NCI-H69 (cell line): ENCODE data around the gene HS6ST3.

ENCODE experiments used
- DNase-seq: peaks from one replicate; lab custom pipeline; 2025; lab: John Stamatoyannopoulos, UW

HS6ST3 gene

DNA sequence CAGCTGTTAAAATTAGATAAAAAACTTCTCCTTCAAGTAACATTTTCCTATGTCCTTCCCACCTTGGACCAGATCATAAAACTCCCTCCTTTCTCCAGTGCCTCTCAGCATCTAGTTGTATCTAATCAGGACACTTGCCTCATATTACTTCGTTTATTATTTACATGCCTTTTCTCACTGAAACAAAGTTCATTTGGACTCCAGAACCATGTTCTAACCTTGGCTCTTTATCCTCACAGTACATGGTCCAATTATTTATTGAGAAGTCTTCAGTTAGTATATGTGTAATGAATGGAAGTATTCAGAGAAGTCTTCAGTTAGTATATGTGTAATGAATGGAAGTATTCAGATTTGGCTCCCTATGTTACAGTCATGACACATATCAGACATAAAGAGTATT, 561.7 kb downstream of the HS6ST3 start:
- DNase-seq, result no peak

DNA sequence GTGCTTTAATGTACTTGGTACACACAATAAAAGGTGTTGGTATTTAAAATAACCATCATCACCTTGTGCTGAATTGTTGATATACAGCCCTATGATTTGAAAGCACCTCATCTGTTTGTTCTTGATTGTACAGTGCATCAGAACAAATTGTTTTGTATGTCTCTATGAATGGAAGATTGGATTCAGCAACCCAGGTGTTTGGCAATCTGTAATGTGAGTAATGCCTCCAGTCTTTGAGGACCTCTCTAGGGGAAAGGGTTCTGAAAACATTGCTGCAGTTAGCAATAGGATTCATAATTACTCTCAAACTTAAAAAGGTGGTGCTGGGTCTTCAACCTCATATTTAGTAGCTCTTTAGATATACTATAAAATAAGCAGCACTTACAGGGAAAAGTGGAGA, 562.6 kb downstream of the HS6ST3 start:
- DNase-seq, result no peak

DNA sequence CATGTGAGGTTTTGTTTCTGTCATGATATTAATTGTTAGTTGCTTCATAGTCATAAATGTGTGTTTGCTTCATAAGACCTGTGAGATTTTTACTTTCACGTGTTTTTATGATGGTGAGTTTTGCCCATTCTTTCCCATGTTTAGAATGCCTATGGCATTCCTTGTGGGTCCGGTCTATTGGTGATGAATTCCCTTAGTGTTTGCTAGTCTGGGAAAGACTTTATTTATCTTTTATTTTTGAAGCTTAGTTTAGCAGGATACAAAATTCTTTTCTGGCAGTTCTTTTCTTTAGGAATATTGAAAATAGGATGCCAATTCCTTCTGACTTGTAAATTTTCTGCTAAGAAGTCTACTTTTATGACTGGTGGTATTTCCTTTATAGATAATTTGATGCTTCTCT, 571.7 kb downstream of the HS6ST3 start:
- DNase-seq, result no peak

DNA sequence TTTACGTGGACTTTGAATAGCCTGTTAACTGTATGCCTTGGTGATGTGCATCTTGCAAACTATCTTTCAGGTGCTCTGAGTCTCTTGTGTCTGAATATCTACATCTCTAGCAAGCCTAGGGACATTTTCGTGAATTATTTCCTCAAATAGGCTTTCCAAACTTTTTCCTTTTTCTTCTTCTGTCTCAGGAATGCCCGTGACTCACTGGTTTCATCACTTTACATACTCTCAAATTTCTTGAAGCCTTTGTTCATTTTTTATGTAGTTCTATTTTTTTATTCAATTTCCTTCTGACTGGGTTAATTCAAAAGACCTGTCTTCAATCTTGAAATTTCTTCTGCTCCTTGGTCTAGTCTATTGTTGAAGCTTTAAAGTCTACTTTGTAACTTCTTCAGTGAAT, 572.1 kb downstream of the HS6ST3 start:
- no peak for DNase-seq

DNA sequence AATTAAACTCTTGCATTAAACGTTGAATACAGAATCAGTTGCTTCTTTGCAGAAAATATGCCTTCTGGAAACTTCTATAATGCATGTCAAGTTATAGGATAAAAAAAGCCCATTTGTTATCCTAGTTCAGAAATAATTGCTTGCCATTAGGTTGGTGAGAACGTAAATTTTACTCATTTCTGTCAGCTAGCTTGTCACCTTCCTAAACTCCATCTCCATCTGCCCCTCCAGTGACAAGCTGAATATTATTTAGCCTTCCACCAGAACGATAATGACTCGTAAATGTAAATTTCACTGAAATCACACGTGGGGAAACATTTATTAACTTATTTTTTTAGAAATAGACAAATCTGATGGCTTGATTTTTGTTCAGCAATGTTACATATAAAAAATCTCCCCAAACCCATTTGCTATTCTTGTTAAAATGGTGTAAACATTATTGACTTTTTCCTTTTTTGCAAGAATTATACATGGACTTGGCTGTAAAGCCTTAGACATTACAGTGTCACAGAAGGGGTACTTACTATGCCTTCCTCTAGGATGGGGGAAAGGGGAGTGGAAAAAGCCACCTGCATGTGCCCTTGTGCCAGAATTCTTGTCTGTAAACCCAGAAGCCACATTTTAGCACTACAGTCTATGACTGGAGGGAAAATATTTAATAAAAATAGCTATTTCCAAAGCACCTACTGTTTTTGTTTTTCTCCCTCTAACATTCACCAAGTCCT, 577.5 kb downstream of the HS6ST3 start:
- no peak for DNase-seq

DNA sequence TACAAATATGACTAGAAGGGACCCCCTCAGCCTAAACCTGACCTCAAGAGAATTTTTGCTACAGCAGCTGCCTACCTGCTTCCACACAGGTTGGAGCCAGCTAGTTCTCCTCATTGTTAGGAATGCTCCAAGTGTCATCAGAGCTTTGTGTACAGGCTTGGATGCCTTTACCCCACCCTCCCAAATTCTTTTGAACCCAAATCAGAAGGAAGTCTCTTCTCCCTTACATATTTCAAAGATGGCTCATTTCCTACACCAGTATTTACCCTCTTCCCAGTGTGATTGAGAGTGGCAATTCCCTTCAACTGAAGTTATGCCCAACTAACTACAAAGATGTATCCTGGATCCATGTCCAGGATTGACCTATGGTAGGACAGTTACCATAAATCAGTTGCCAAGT, 581.2 kb downstream of the HS6ST3 start:
- DNase-seq, result no peak

DNA sequence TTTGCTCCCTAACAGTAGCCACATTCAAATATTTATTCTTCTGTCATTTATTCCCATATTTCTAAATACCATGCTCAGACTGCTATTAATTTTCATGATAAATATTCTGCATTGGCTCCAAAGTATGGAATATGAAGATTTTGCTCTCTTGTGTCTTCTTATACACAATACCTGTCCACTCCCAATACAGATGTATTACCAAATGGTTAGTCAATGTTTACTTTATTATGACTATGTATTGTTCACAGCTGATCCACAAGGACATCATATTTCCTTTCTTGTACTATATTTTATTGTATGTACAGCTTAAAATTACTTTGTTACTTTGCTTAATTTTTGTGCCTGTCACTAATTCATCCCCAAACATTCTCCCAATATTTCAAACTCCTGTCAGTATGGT, 582.1 kb downstream of the HS6ST3 start:
- DNase-seq, result no peak

DNA sequence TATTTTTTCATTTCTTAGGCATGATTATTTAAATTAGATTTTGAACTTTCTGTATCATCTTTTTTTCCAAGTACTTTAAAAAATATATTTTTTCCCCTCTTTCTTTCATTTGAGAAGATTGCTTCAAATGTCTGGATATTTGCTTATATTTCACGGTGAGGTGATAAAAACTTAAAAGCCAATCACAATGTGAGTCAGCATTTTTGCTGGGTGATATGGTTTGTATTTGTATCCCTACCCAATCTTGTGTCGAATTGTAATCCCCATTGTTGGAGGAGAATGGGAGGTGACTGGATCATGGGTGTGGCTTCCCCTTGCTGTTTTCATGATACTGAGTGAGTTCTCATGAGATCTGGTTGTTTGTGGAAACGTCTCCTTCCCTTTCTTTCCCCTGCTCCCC, 583.9 kb downstream of the HS6ST3 start:
- no peak for DNase-seq

DNA sequence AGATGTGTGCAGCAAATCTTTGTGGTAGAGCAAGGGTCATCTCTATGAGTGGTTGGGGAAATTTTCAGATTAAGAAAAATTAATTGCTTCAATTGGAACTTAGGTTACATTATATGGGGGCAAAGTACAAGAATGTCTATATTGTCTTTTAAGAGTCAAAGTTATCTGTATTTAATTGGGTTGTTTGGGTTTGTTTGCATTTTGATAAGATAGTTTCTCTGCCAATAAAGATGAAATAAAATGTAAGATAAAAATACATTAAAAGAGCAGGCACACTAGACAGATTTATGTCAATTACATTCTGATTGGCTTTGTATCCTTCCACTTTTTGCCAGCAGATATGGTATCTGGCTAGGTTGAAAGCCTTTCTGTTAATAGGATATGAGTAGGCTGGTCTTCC, 587.1 kb downstream of the HS6ST3 start:
- DNase-seq, result no peak

DNA sequence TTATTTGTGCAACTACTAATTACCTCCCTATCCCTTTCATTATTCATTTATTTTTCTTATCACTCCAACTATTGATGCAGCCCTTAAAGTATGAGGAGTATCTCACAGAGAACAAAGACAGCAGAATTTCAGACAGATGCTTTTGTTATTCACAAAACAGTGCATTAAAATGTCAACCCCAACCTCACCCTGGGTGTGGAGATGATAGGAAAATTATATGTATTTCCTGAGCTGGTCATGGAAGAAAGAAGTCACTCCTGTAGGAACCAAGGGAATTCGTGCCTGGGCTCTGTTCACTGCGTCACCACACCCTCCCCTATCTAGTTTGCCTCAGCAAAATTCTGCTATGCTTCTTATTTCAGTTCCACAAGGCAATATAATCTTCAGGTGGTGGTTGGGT, 588.9 kb downstream of the HS6ST3 start:
- DNase-seq, result no peak

DNA sequence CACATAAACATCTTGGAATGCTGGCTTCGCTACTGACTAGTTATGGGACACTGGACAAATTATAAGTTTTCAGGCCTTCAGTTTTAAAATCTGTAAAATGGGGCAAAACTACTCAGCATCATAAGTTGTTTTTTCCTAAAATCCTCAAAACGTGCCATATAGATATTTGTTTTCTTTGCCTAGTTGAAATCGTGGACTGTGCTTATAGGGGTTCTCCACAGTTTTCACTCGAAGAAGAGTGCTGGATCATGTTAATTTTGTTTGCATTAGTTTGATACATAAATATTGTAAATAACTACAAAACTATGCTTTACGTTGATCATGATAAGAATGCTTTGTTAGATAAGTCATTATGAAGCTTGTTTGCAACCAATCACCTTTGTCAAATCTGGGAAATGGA, 591.0 kb downstream of the HS6ST3 start:
- no peak for DNase-seq

DNA sequence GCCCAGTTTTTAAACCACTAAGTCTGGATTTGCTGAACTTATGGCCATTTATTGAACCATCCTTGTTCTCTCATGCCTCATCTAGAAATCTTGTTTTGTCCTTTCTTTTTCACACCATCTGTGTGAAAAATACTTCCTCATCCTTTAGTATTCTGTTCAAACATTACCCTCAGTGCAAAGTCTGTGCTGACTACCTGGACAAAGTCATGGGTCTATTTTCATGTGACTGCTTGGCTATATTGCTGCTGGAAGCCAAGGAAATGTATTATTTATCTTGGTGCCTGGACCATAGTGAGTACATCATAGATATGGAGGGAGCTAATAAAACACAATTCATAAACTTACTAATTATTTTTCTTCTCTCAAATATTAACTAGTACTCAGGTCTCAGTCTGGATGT, 591.9 kb downstream of the HS6ST3 start:
- DNase-seq, result no peak

DNA sequence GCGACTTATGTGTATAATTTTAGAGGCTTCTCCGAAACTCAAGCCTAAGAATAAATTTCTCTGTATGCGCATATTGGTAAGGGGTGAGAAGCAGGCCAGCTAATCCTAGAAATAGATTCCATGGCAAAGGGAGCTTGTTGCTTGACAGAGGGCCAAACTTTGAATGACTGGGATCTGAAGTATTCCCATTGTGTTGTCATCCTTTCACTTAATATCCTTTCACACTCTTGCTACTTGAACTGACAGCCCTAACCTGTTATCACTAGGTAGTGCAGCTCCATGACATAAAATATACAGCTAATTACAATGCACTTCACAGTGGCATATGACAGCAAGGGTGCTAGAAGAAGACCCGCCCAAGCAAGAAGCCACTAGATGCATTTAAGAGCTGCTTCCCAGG, 594.6 kb downstream of the HS6ST3 start:
- DNase-seq, result no peak

DNA sequence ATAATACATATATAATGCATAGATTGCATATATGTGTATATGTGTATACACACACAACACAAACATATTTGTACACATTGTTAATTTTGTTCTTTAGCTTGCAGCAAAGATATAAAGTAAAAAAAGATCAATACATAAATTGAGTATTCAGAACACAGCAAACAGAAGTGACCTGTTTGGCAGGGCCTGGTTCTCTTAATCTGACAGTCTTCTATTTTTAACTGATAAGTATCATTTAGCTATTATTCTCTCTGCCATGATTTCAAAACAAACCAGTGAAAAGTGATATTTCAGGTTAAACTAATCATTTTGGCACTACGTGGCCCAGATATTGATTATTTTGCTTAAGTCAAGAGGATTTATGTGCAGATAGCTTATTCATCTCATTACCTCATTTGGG, 595.0 kb downstream of the HS6ST3 start:
- DNase-seq, result no peak

DNA sequence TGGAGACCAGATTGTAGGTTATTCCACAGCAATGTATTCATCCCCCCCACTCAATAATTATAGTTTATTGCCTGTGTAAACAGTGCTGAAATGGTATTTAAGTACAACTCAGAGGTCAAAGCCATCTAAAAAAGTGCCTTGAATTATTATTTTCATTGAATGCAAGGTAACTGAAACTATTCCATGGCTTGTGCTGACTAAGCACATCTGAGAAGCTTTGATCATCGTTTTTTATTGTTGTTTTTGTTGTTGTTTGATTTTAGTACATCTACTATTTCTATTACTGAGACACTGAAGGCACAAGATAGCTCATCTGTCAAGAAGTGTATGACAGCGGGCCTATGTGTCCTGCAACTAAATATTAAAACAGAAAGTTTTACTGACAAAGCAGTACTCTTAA, 596.4 kb downstream of the HS6ST3 start:
- peak; percentile 23 for DNase-seq

DNA sequence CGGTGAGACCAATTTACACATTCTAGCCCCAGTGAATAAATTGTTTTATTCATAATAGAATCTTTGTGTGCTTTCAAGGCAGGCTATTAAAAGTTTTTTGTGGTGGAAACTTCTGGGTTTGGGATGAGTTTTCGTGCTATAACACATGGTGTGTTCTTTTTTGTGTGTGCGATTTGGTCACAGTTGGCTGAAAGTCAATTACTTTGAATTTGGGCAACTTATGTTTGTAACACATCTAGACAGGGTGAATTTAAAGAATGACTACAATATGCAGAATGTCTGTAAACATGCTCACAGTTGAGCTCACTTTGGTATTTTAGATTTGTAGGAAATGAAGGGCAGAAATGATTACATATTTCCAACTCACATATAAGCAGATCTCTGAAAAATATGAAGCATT, 597.3 kb downstream of the HS6ST3 start:
- DNase-seq, result no peak

DNA sequence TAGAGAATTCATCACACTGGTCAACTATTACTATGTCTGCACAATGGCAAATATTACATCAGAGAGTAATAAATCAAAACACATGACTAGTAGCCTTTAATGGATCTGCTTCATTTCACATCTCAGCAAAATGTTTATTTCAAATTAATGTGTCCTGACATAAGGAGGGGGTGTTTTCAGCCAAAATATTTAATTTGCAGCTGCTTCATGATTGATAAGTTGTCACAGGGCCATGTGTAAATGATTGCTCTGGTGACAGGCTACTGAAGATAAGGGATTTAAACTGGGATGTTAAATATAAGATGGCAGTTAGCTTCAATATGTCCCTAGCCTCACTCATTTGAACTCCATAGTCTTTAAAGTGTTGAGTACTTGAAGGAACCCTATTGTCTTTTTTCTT, 601.1 kb downstream of the HS6ST3 start:
- no peak for DNase-seq

DNA sequence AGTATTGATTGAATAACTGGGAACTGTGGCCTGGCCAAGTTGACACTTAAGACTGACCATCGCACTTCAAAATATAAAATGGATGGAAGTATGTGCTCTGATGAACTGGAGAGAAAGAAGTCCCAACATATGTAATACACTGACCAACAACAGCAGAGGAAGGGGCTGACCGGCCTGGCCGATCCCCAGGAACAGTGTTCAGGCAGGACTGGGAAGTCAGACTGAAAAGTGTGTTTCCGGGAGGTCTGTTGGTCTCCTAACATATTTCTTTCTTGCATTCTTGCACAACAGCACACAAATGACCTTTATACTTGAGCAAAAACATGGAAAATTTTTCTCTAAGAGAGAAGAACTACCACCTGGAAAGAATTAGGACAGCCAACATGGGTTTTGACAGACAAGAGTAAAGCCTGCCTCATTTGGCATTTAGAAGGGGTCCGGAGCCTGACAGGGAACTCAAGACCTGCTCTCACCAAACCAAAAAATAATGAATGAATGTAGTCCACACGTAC, 606.5 kb downstream of the HS6ST3 start:
- no peak for DNase-seq

DNA sequence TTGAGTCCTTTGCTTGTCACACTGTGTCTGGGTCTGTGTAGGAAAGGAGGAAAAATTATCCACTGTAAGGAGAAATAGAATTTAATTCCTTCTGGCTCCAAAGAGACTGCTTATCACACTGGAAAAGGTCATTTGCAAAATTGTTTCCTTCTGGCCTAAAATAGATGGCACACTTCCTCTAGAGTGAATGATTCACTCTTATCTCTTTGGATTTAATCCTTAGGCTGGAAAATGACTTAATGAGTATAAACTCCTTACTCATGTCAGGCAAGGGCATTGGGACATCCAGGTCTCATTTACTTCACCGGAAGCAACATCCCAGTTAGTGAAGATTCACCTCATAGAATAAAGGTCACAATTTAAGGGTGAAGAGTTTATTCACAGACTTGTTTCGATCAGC, 610.8 kb downstream of the HS6ST3 start:
- DNase-seq, result no peak

DNA sequence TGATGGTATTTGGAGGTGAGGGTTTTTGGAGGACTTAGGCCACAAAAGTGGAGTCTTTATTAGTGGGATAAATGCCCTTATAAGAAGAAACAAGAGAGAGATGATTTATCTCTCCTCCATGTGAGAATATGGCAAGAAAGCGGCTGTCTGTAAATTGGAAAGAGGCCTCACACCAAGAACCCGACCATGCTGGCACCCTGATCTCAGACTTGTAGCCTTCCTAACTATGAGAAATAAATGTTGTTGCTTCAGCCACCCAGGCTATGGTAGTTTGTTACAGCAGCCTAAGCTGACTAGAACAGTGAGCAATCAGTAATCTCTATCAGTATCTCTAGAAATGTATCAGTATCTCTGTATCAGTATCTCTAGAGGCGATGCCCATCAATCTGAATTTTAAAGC, 617.2 kb downstream of the HS6ST3 start:
- DNase-seq, result no peak

DNA sequence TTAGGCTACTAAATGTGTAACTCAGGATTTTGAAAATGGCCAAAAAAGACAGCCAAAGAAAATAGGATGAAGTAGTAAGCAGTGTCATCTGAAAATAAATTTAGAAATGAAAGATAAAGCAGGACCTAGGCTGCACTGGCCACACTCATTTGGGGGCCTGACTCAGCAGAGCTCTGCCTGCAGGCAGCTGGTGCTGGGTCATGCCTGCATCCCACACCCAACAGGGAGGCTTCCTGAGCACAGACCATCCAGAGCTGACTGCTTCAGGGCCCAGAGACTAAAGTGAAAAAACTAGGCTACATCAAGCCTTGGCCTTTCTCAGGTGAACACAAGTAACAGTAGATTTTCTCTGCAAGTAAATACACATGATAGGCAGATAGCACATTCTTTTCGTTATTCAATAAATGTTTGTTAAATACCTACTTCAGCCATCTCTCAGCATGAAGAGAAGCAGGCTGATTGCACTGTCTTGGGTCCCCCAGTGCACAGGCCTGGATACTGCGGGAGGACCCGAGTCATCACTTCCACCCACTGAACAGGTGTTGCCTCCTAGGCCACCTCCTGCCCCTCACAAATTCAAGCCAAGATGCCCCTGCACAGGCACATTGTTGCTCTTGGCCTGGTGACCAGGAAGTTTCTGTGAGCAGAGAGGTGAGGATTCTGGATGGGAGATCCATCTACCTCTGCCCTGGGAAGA, 620.4 kb downstream of the HS6ST3 start:
- DNase-seq, result no peak

DNA sequence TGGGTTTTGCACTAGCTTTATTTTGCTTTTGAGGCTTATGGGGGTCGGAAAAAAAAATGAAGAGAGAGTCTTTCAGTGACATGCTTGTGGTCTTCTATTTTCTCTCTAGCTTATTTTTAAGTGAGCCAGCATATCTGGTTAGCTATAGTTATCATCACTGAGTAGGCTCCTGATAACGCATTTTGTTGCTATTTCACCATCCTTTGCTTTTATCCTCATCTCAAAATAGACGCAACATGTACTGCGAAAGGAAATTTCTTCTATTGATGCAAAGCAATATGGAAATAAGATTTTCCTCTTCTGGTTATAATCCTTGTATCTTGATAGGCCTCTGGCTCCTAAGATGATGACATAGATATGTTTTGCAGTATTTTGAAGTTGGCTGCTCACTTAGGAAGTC, 630.5 kb downstream of the HS6ST3 start:
- no peak for DNase-seq

DNA sequence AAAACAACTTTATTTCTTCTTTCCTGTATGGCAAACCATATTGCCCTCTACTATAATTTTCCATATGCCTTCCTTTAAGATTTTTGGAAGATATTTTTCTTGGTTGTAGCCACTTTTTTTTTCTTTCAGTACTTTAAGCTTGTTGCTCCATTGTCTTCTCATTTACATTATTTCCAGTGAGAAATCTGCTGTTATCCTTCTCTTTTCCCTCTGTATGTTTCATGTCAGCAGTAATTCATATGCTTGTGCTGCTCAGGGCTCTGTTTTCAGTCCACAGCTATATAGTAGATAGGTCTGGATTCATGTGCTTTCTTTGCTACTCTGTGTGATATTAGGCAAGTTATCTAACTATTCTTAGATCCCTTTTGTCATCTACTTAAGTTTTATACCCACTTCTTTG, 636.7 kb downstream of the HS6ST3 start:
- no peak for DNase-seq

DNA sequence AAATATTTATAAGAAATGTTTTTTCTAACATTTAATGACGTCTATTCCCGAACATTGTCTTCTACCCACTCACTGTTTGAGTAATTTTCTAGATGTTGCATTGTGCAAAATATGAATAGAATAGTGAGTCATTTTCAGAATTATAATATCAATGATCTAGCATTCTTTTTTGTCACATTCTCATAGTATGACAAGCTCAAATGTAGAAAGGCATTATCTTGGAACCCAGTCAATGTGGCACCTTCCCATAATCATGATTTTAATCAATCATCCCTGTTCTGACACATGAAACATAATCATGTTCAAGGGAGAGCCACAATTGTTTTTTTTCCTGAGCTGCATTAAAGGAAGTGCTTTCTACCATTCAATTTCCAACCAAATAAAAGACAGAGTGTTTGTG, 638.6 kb downstream of the HS6ST3 start:
- no peak for DNase-seq
